HG02884 (cell line): ENCODE data around the gene EDDM3A.
"Not testable (repeated sequence)": the region's sequence is repeated elsewhere in the genome, so short reads cannot be mapped to it uniquely, and the experiment has no call there.

Experiments
- ATAC-seq: cut with Tn5 transposase; IDR thresholded peaks from one replicate; pipeline ENCODE4 v1.9.1; 2021; ENCODE audit warnings: mild to moderate bottlenecking, moderate library complexity; ENCODE audit not compliant: unreplicated experiment

Gene EDDM3A

DNA sequence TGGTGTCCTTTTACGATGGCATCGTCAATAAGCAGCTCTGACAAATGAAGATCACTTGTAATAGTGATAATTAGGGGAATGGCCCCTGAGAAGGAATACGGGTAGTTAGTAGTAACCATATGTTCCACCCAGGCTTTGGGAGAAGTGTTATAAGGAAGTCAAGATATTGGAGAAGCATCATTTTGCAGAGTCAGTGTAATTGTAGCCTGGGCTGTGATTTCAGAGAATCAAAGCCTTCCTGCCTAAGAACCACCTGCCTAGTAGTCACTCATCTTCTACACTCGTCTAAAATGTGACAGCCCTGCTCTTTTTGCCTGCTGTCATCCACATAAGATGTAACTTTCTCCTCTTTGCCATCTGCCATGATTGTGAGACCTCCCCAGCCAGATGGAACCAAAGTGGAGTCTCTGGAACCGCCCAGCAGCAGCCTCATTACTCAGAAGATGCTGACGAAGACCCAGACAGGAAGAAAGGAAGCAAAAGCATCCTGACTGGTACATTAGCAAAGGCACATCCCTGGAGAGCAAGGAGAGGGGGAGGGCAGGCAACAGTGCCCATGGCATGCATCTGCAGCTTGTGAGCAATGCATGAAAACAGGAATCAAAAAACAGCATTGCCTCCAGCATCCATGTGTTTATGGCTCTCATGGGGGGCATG, 12.6 kb upstream of the EDDM3A start:
- no peak for ATAC-seq

DNA sequence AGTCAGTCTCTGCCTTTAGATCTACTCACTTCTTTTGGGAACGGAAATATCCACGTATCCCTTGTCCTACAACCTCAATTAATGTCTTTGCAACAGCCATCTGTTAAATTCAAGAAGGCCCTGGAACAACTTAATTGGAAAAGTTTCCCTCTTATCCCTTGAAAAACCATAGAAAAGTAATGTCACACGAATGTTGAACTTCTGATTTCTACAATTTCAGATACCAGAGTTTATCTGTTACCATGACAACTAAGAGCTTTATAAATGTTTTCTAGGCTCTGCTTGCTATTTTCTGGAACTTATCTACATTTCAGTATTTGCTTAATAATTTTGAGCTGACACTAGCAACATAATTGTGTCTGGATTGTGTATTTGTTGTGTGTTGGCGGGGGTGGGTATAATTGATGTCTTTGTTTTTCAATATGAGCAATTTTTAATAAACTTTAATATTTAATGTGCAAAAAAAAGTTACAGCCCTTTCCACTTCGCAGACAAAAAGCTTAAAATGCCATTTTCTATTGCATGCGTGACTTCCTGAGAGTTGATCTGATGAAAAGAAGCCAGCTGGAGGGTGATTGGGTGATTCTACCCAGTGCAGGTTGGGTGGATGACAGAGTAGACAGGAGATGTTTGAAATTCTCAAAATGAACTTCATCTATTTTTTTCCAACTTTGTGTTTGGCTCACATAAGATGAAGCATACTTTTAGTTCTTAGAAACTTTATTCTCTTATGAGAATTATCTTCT, 11.8 kb upstream of the EDDM3A start:
- ATAC-seq: no peak

DNA sequence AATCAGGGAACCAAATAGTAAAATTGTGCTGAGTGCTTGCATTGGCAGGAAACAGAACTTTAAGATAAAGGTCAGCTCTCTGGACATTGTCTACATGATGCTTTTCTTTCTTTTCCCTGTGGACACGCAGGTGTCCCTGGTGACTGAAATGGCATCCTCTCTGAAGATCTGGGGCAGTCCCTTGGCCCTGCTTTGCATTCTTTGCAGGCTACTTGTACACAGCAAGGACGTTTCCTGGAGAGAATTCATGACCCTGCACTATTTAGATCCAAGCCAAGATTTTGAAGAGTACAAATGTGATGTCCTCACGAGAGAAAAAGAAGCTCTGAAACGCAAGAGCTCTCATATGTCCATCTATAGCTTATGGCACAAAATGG, 11.3 kb upstream of the EDDM3A start:
- no peak for ATAC-seq

DNA sequence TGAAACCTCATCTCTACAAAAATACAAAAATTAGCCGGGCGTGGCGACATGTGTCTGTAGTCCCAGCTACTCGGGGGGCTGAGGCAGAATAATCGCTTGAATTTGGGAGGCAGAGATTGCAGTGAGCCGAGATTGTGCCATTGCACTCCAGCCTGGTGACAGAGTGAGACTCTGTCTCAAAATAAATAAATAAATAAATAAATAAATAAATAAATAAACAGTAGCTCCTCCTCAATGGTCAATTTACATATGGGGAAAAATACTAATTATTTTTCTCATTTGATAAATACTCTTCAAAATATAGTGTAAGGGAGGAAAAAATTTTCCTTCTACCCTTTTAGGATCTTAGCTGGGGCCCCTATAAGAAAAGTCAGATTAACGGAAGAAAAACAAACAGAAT, 7.4 kb upstream of the EDDM3A start:
- ATAC-seq: not testable (repeated sequence)

DNA sequence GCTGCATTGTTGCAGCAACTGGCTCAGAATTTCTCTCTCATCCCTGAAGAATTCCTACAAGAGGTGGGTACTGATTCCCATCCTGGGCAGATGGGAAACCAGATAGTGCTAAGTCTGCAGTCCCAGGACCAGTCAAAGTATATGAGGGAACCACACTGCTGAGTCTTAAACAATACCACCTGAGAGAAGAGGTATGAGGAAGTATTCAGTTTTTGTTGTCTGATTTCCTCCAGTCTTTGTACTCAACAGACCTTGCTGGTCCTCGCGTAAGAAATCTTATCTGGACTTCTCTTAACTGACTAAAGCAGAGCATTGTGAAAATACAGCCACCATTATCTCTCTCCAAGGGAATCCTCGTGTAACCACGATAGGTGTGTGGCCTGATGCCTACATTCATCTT, 3.6 kb upstream of the EDDM3A start:
- no peak for ATAC-seq

DNA sequence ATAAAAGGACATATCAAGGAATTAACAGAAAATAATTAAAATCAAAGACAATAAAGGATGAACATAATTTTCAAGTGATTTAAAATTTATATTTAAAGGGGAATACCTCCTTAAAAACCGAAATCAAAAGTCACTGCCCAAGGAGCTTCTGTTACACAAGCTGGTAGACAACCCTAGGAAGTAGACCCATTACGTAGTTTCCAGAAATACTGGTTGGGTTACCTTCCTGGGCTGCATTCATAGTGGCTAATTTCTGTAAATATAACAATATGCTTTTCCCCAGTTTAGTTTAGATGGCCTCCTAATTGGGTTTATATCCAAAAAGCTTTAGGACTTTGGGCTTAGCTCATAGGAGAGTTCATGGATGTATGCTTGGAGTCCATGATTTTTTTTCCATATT, 2.1 kb upstream of the EDDM3A start:
- ATAC-seq: no peak

DNA sequence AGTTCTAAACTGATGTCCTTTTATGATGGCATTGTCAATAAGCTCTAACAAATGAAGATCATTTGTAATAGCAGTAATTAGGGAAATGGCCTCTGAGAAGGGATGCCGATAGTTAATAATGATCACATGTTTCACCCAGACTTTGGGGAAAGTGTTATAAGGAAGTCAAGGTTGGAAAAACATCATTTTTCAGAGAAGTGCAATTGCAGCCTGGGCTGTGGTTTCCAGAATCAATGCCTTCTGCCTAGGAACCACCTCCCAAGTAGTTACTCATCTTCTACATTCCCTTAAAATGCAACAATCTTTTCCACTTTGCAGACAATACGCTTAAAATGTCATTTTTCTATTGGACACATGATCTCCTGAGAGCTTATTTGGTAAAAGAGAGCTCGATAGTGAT, 879 bp downstream of the EDDM3A start:
- ATAC-seq: no peak

DNA sequence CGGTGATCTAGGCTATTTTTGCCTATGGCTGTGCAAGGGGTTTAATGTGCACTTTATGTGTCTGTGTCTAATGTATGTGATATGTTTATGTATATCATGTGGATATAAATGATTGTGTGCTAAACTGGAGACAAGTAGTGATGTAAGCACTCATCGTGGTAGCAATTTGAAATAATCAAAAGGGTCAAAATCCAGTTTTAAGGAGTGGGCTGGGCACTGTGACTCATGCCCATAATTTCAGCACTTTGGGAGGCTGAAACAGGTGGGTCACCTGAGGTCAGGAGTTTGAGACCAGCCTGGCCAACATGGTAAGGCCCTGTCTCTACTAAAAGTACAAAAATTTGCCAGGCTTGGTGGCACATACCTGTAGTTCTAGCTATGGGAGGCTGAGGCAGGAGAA, 2.8 kb downstream of the EDDM3A start:
- ATAC-seq: no peak

DNA sequence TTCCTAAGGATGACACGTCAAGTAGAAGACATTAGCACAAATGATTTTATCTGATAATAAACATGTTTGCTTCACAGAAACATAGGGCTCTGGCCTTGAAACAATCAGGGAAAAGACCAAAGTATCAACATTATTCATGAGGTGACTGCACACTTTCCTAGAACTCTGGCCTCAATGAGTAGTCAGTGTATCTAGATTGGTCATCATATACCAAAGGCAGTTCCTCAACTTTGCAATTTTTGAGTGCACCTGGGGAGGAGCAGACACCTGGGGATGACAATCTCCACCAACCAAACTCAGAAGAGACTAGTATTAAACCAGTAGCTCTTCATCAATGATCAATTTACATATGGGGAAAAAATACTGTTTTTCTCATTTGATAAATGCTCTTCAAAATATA, 4.5 kb downstream of the EDDM3A start:
- ATAC-seq: no peak

DNA sequence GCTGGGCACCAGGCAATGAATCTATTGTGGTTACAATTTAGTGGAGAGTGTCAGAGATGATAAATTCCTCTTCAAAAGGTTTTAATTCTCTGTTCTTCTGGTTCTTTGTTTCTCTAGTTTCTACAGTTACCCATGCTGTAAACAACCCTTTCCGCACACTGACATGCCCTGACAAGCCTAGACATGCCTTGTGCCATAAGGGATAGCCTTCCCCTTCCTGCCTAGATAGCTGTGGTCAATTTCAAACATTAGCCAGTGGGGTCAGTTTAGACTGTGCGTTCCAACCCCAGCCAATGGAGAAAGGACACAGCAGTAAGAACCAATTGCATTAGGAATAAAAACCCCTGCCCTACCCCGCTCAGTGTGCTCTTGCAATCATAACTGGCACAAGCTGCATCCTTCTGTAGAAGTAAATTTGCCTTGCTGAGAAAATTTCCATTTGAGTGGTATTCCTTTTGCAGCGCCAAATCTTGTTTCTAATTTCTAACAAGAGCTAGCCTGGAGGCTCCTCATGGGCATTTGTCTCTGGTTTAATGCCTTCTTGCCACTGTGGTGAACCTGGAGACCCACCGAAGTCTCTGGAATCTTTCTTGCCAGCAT, 6.4 kb downstream of the EDDM3A start:
- ATAC-seq: no peak

DNA sequence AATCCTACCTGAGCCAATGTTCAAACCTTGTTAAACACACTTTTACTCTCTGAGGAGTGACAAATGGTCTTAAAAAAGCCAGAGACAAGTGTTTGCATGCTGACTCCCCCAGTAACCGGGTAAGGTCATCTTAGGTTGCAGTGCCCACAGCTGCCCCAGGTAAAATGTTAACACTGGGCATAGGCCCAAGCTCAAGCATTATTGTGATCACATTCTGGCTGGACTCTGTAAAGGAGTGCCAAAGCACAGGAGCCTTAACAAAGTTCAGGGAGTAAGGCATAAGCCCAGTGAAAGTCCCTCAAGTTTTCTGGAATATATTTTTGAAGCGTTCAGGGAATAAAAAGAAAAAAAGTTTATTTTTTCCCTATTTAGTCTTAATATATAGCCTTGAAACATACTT, 8.6 kb downstream of the EDDM3A start:
- no peak for ATAC-seq

DNA sequence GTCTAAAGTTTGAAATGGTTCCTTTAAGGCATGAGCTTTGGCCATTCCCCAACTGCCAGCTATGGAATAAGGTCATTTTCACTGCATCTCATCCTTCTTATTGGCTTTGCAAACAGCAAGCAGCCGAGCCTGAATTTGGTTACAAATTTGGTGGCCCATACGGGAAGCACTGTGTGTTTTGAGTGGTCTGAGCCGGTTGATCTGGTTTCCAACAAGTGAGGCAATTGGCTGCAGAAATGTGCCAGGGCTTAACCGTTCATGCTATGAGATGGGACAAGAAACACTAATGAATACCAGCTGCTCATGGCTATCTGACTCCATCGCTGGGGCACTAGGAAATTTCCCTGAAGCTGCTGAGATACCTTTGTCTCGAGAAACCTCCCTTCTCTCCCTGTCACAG, 9.3 kb downstream of the EDDM3A start:
- no peak for ATAC-seq

DNA sequence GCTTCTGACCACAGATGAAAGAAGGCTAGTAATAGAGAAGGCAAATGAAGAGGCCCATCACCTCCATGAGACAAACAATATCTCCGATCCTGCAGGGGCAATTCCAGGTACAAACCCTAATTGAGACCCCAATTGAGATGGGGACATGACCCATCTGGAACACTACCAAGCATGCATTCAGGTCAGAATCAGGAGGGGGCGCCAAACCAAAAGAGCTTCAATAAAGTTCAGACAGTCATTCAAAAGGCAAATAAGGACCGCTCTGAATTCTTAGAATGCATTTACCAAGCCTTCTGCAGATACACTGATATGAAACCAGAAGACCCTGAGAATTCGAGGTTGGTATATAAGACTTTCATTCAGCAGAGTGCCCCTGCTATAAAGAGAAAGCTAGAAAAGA, 12.3 kb downstream of the EDDM3A start:
- no peak for ATAC-seq

DNA sequence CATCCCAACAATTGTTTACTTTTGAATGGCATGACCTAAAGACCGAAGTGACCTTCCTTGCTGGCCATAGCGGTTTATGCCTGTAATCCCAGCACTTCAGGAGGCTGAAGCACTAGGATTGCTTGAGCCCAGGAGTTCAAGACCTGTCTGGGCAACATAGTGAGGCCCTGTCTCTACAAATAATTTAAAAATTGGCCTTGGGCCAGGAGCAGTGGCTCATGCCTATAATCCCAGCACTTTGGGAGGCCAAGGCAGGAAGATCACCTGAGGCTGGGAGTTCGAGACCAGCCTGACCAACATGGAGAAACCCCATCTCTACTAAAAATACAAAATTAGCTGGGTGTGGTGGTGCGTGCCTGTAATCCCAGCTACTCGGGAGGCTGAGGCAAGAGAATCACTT, 13.8 kb downstream of the EDDM3A start:
- not testable (repeated sequence) for ATAC-seq

DNA sequence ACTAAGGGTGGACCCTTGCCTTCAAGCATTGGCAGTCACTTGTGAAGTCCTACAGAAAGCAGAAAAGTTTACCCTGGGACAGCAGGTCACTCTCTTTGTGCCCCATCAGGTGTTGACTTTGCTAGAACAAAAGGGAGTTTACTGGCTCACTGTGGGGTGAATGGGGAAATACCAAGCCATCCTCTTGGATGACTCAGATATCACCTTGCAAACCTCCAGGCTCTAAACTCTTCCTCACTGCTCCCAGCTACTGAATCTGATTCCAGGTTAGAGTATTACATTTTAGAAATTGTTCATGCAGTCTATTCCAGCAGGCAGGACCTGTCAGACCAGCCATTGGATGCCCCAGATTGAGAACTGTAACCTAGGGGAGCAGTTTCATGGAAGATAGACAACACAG, 15.3 kb downstream of the EDDM3A start:
- no peak for ATAC-seq

DNA sequence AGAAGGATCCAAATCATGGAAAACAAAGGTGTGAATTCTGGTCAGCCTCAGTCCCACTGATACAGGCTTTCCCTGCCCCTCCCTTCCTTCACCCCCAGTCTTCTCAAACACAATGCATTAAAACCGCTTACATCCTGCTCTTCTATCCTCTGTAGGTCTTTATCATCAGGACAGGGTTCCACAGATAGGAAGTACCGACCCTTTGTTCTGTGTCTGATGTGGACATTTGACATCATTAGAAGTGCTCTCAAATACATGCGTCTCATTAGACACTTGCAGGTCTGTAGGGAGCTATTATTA, 22.9 kb downstream of the EDDM3A start:
- no peak for ATAC-seq

DNA sequence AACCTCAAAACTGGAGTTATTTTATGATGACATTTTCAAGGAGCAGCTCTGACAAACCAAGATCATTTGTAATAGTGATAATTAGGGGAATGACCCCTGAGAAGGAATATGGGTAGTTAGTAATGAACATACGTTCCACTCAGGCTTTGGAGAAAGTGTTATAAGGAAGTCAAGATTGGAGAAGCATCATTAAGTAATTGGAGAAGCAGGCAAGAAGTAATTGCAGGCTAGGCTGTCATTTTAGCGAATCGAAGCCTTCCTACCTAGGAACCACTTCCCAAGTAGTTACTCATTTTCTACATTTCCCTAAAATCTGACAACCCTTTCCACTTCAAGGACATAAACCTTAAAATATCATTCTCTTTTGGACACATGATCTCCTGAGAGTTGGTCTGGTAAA, 23.7 kb downstream of the EDDM3A start:
- no peak for ATAC-seq

DNA sequence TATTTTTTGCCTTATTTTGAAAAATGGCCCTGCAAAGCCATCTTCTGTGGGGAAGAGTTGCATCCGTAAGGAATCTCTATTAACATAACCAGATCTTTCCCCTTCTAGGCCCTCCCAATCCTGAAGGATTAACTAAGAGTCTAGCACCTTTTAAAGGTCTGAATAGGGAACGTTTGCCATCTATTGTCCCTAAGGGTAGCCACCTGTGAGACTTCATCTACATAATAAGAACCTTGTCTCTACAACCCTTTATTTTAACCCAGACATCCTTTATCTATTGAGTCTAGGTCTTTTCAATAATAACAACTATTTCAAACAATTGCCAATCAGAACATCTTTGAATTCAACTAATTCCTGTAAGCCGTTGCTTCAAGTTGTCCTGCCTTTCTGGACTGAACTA, 27.0 kb downstream of the EDDM3A start:
- ATAC-seq: no peak

DNA sequence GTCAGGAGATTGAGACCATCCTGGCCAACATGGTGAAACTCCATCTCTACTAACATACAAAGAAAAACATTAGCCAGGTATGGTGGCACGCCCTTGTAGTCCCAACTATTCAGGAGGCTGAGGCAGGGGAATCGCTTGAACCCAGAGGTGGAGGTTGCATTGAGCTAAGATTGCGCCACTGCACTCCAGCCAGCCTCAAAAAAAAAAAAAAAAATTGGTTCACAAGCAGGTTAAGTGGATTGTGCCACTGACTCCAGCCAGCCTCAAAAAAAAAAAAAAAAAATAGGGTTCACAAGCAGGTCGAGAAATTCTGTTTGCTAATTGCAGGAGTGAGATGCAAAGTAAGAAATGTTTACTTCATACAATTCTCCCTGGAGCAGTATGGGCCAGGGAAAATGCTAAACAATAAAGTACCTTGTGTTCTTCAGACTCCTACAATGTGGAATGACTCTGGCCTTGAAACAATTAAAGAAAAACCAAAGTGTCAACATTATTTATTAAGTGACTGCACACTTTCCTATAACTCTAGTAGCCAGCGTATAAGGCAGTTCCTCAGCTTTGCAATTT, 28.7 kb downstream of the EDDM3A start:
- ATAC-seq: no peak

DNA sequence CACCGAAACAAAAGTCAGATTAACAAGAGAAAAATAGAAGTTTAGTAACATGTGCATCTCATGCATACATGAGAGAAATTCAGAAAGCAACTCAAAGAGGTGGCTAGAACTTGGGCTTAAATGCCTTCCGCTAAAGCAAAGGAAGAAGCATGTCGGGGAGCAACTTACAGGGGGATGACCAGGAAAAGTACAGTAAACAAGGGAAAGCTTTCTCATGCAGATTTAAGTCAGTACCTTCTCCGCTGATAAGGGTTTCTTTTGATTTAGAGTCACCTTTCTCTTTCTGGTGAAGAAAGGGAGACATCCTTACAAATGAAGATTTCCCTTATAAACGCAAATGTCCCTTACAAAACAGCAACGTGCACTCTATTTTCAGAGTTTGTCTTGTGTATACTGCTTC, 29.4 kb downstream of the EDDM3A start:
- ATAC-seq: no peak

DNA sequence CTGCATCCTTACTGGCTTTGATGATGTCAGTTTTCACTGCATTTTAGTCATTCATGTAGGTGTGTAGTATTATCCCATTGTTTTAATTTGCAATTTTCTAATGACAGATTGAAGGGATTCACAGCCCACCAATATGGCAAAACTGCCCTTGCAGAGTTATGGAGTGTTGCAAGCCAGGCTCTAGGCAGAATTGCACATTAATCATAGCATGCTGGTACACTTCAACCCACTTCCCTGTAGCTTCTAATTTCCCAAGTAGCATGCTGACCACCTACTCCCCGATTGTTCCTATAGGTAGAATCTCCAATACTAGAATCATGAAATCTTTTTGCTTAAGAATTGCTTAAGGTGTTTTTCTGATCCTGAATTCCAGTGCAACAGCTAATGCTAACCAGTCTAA, 30.2 kb downstream of the EDDM3A start:
- ATAC-seq: no peak

DNA sequence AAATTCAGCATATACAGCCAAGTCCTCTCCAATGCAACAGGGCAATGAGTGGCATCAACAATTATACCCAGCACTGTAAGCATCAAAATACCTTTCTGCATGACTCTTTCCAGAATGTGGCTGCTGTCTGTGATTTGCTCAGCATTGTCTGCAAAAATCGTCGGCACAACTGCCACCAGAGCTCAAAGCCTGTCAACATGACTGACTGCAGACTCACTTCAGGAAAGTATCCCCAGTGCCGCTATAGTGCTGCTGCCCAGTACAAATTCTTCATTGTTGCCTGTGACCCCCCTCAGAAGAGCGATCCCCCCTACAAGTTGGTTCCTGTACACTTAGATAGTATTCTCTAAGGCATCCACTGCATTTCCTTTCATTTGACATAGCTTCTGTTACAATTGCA, 36.1 kb downstream of the EDDM3A start:
- no peak for ATAC-seq
